Ascending aorta (tissue), 2 donors: ENCODE results near the gene CAMKMT. TPM values are rescaled to one million over a fixed set of nuclear protein-coding genes. Genes with fewer than 3 reads are reported as not detected.

Experiments
- DNase-seq, 2 donors: peaks; one replicate each; pipeline ENCODE4 v3.0.0-alpha.2; 2019; ENCODE audit warnings: low spot score in 2 of 2
- H3K27ac ChIP-seq, 2 donors: fragments of 200-600 bp; sonication (generic); one replicate each; pipeline ENCODE4 v1.5.1; 2016 to 2017; ENCODE audit warnings: mild to moderate bottlenecking in 1 of 2
- H3K27me3 ChIP-seq: fragments of 200-600 bp; sonication (generic); one replicate; pipeline ENCODE4 v1.5.1; 2017
- H3K36me3 ChIP-seq, 2 donors: fragments of 200-600 bp; sonication (generic); one replicate each; pipeline ENCODE4 v1.5.1; 2016
- H3K4me1 ChIP-seq, 2 donors: fragments of 200-600 bp; sonication (generic); one replicate each; pipeline ENCODE4 v1.5.1; 2016 to 2017; ENCODE audit warnings: mild to moderate bottlenecking in 1 of 2
- H3K4me3 ChIP-seq, 2 donors: fragments of 200-600 bp; sonication (generic); one replicate each; pipeline ENCODE4 v1.5.1; 2016 to 2017; ENCODE audit warnings: mild to moderate bottlenecking in 1 of 2
- H3K9me3 ChIP-seq, 2 donors: fragments of 200-600 bp; sonication (generic); one replicate each; pipeline ENCODE4 v1.5.1; 2016
- intact Hi-C: fragments of 100-400 bp; cut with DNase I; formaldehyde crosslinking; loops from one replicate; pipeline ENCODE4 v1.15.1; 2023
- total RNA-seq: library from RNA; depleted of rRNA; stranded (reverse); fragments of >200 nt; gene quantifications from one replicate; pipeline ENCODE4 v1.1.0, GENCODE V29; 2016
- TF ChIP-seq, protein P1 (sequence below), 3 experiments: fragments of 200-600 bp in 2 of 3; fragments of 450-650 bp in 1 of 3; sonication (generic) in 2 of 3; IDR thresholded peaks; one replicate each; pipeline ENCODE4 v1.5.1; 2016 to 2019; ENCODE audit warnings: antibody characterized with exemption in 3 of 3, mild to moderate bottlenecking in 1 of 3, moderate library complexity in 1 of 3

CAMKMT gene
- total RNA-seq, 1 donor from 2014 or later = 5.1 TPM

DNA sequence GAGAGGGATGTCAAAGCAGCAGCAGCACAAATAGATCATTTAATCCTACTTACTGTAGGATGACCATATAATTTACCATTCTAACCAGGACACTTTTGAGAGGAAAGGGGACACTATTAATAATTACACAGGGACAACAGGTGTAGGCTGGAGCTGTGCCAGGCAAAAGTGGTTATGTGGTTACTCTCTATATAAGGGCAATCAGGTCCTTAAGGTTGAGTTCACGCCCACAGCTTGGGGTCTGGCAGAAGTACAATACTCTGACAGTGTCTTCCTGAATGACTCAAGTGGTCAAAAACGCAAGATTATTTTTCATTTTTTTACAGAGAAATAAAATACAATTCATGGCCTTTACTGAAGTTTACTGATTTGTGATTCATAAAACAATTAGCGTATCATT is 3.2 kb upstream of the CAMKMT start:
- H3K9me3 ChIP-seq = no peaks in the 10 kb centered on the region
- H3K27me3 ChIP-seq = no peaks in the 10 kb centered on the region
- DNase-seq = no peak
- H3K4me1 ChIP-seq = peaks cover 4 to 29% of the 10 kb centered on the region in 2 donors
- peak overlapping the region in 1 of 2 donors; percentile 19 for H3K4me3 ChIP-seq
- intact Hi-C loops = no loop called here
- H3K36me3 ChIP-seq = no peaks in the 10 kb centered on the region
- TF ChIP-seq, protein P1, sequence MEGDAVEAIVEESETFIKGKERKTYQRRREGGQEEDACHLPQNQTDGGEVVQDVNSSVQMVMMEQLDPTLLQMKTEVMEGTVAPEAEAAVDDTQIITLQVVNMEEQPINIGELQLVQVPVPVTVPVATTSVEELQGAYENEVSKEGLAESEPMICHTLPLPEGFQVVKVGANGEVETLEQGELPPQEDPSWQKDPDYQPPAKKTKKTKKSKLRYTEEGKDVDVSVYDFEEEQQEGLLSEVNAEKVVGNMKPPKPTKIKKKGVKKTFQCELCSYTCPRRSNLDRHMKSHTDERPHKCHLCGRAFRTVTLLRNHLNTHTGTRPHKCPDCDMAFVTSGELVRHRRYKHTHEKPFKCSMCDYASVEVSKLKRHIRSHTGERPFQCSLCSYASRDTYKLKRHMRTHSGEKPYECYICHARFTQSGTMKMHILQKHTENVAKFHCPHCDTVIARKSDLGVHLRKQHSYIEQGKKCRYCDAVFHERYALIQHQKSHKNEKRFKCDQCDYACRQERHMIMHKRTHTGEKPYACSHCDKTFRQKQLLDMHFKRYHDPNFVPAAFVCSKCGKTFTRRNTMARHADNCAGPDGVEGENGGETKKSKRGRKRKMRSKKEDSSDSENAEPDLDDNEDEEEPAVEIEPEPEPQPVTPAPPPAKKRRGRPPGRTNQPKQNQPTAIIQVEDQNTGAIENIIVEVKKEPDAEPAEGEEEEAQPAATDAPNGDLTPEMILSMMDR (IDR thresholded peaks at IDR 0.05) = no peak
- no peak overlapping the region for H3K27ac ChIP-seq

DNA sequence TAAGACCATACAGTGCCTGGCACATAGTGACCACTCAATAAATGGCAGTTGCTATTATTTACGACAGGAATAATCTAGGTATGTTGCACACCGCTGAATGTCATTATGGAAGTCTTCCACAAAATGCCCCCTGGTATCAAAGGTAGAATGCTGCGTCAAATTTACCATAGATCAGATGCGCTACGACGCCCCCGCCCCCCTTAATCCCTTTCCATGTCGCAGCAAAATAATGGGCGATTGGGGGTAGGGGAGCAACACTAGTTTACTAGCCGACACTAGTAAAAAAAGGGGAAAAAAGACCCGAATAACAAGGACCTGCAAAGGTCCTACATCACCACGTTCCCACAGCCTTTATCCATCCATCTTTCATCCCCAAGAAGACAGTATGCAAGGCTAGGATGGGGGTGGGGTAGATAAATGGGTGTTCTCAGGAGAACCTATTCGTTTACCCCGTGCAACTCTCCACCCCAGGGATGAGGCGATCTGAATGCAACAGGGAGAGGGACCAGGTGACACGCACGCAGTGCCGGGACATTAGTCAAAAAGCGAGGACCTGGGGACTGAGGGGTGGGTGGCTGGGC is 908 bp upstream of the CAMKMT start:
- H3K36me3 ChIP-seq = no peaks in the 10 kb centered on the region
- intact Hi-C loops = loop anchor here (1.0 to 10.0 kb wide), 7 partner anchors 10 to 364 kb away; partner anchors contain the start of genes LRPPRC and PPM1B
- H3K4me1 ChIP-seq = peaks cover 4 to 27% of the 10 kb centered on the region in 2 donors
- DNase-seq = no peak
- TF ChIP-seq, protein P1 (IDR thresholded peaks at IDR 0.05) = no peak
- no peaks in the 10 kb centered on the region for H3K27me3 ChIP-seq
- peak overlapping the region; percentile 88 to 98 for H3K4me3 ChIP-seq
- H3K9me3 ChIP-seq = no peaks in the 10 kb centered on the region
- peak overlapping the region; percentile 88 to 99 for H3K27ac ChIP-seq

- peak in 1 of 2 donors; percentile 68 for DNase-seq
- Histone ChIP-seq H3K9me3 (no peaks in the 10 kb centered on the region), H3K27ac (peak overlapping the region; percentile 88 to 99), H3K27me3 (no peaks in the 10 kb centered on the region), H3K36me3 (no peaks in the 10 kb centered on the region), H3K4me3 (peak overlapping the region; percentile 88 to 98), H3K4me1 (peaks cover 4 to 25% of the 10 kb centered on the region in 2 donors)
- TF ChIP-seq, protein P1 (IDR thresholded peaks at IDR 0.05) = no peak
- intact Hi-C loops = loop anchor here (5.0 to 10.0 kb wide), 4 partner anchors 35 to 365 kb away; partner anchors contain the start of gene LRPPRC
Observed at GRCh38 chr2:44362207-44363015, 664 bp downstream of the CAMKMT start.

- Histone ChIP-seq H3K27ac (no peak overlapping the region), H3K27me3 (no peaks in the 10 kb centered on the region), H3K4me3 (no peak overlapping the region), H3K4me1 (peaks cover 4 to 7% of the 10 kb centered on the region in 2 donors), H3K9me3 (peaks cover 0 to 3% of the 10 kb centered on the region in 2 donors), H3K36me3 (no peaks in the 10 kb centered on the region)
- intact Hi-C loops = loop anchor here (5.0 to 10.0 kb wide), 4 partner anchors 37 to 367 kb away; partner anchors contain the start of gene LRPPRC
- no peak for DNase-seq
- TF ChIP-seq, protein P1 (IDR thresholded peaks at IDR 0.05) = no peak
Observed at GRCh38 chr2:44364604-44365003, 2.9 kb downstream of the CAMKMT start.

- DNase-seq = no peak
- no peaks in the 10 kb centered on the region for H3K27me3 ChIP-seq
- TF ChIP-seq, protein P1 (IDR thresholded peaks at IDR 0.05) = no peak
- no peaks in the 10 kb centered on the region for H3K36me3 ChIP-seq
- H3K4me3 ChIP-seq = no peak overlapping the region
- no peaks in the 10 kb centered on the region for H3K4me1 ChIP-seq
- peaks cover 0 to 11% of the 10 kb centered on the region in 2 donors for H3K9me3 ChIP-seq
- intact Hi-C loops = loop anchor here (10.0 kb wide), 1 partner anchor 283 kb away; no protein-coding TSS in a partner anchor
- H3K27ac ChIP-seq = no peak overlapping the region
Observed at GRCh38 chr2:44367591-44367990, 5.8 kb downstream of the CAMKMT start.
